Measurements from ENCODE around the gene GSG1L. TPM values are rescaled to one million over a fixed set of nuclear protein-coding genes. Genes with fewer than 3 reads are reported as not detected.
A peak's percentile ranks its signal among the peaks of the same experiment; 100 is the strongest.

The GSG1L gene
- polyA plus RNA-seq, 3 donors, result not detected

- Histone ChIP-seq H3K4me1 (ENCODE audit: control insufficient read depth in 1 of 2, insufficient read depth in 2 of 2, low read length in 2 of 2) (no peaks in the 10 kb centered on the region), H3K9me3 (replicated peaks in 1 of 2; ENCODE audit: control insufficient read depth in 1 of 2, insufficient read depth in 1 of 2, low read length in 2 of 2) (no peaks in the 10 kb centered on the region), H3K4me3 (replicated peaks in 1 of 3; ENCODE audit: low read depth in 2 of 3, low read length in 3 of 3) (no peak overlapping the region), H3K27me3 (ENCODE audit: control insufficient read depth in 2 of 2, insufficient read depth in 2 of 2, low read length in 2 of 2) (peaks cover 22 to 43% of the 10 kb centered on the region in 2 donors), H4K20me1 (ENCODE audit: insufficient read depth, low read length) (no peaks in the 10 kb centered on the region), H3K4me2 (replicated peaks; ENCODE audit: extremely low read depth, low read length, poor library complexity, severe bottlenecking) (no peak overlapping the region), H3K36me3 (replicated peaks in 1 of 2; ENCODE audit: control insufficient read depth in 1 of 2, insufficient read depth in 2 of 2, low read length in 2 of 2) (no peaks in the 10 kb centered on the region), H2AFZ (ENCODE audit: insufficient read depth, low read depth, low read length, poor library complexity, severe bottlenecking) (no peak overlapping the region), H3K9ac (ENCODE audit: insufficient read depth, low read length, poor library complexity, severe bottlenecking) (no peak overlapping the region), H3K27ac (ENCODE audit: low read depth in 1 of 2, low read length in 2 of 2) (no peak overlapping the region), H3K79me2 (ENCODE audit: insufficient read depth, low read length) (no peaks in the 10 kb centered on the region)
- no peak for TF ChIP-seq CTCF (IDR thresholded peaks at IDR 0.05)
- Mint-ChIP-seq H3K27ac (no peak overlapping the region), H3K27me3 (ENCODE audit: low read depth in 3 of 3) (peaks cover 40 to 64% (median 53%) of the 10 kb centered on the region in 3 donors), H3K4me1 (no peaks in the 10 kb centered on the region), H3K4me3 (peak overlapping the region in 1 of 2 donors; percentile 28), H3K36me3 (no peaks in the 10 kb centered on the region), H3K9me3 (peaks cover 0 to 5% (median 1%) of the 10 kb centered on the region in 7 donors)
- DNase-seq, result no peak
- intact Hi-C loops (cut with micrococcal nuclease), result no loop called here
- 83% methylated on average over 12 of the region's 15 CpGs for WGBS (ENCODE audit: insufficient coverage)
Measured at GRCh38 chr16:28064706-28065249, 1.3 kb upstream of the GSG1L start.

DNA sequence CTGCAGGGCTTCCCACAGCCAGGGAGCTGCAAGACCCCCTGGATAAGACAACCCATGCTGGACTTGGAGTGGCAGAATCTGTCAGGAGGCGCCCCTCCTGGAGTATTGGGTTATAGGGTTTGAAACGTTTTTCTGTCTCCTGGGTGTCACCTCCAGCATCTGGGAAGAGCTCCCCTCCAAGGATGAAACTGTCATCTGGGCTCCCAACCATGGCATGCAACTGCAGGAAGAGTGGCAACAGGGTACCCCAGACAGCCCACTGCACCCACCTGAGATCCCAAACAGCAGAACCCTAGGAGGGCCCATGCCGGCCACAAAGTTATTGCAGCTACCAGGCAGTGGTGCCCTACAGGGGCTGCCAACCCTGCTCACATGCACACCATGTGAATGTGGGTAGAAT lies 636 bp upstream of the GSG1L start:
- Histone ChIP-seq H3K9ac (ENCODE audit: insufficient read depth, low read length, poor library complexity, severe bottlenecking) (no peak overlapping the region), H3K4me1 (ENCODE audit: control insufficient read depth in 1 of 2, insufficient read depth in 2 of 2, low read length in 2 of 2) (no peaks in the 10 kb centered on the region), H3K79me2 (ENCODE audit: insufficient read depth, low read length) (no peaks in the 10 kb centered on the region), H3K27me3 (ENCODE audit: control insufficient read depth in 2 of 2, insufficient read depth in 2 of 2, low read length in 2 of 2) (peaks cover 22 to 50% of the 10 kb centered on the region in 2 donors), H3K9me3 (replicated peaks in 1 of 2; ENCODE audit: control insufficient read depth in 1 of 2, insufficient read depth in 1 of 2, low read length in 2 of 2) (no peaks in the 10 kb centered on the region), H3K36me3 (replicated peaks in 1 of 2; ENCODE audit: control insufficient read depth in 1 of 2, insufficient read depth in 2 of 2, low read length in 2 of 2) (no peaks in the 10 kb centered on the region), H4K20me1 (ENCODE audit: insufficient read depth, low read length) (no peaks in the 10 kb centered on the region), H3K27ac (ENCODE audit: low read depth in 1 of 2, low read length in 2 of 2) (no peak overlapping the region), H3K4me3 (replicated peaks in 1 of 3; ENCODE audit: low read depth in 2 of 3, low read length in 3 of 3) (no peak overlapping the region), H2AFZ (ENCODE audit: insufficient read depth, low read depth, low read length, poor library complexity, severe bottlenecking) (no peak overlapping the region), H3K4me2 (replicated peaks; ENCODE audit: extremely low read depth, low read length, poor library complexity, severe bottlenecking) (no peak overlapping the region)
- DNase-seq, result no peak
- peaks cover 0 to 5% (median 1%) of the 10 kb centered on the region in 7 donors for H3K9me3 Mint-ChIP-seq
- H3K27ac Mint-ChIP-seq, result no peak overlapping the region
- no peak for TF ChIP-seq CTCF (IDR thresholded peaks at IDR 0.05)
- H3K27me3 Mint-ChIP-seq (ENCODE audit: low read depth in 3 of 3), result peaks cover 46 to 70% (median 56%) of the 10 kb centered on the region in 3 donors
- H3K36me3 Mint-ChIP-seq, result no peaks in the 10 kb centered on the region
- no peaks in the 10 kb centered on the region for H3K4me1 Mint-ChIP-seq
- 43% methylated on average over 2 of the region's 3 CpGs for WGBS (ENCODE audit: insufficient coverage)
- H3K4me3 Mint-ChIP-seq, result peak overlapping the region in 1 of 2 donors; percentile 68
- intact Hi-C loops (cut with micrococcal nuclease), result no loop called here

Data from CD14-positive monocyte (primary cell).